NCI-H1417 (cell line): ENCODE data around the gene DIP2B.
"Not testable (repeated sequence)": the region's sequence is repeated elsewhere in the genome, so short reads cannot be mapped to it uniquely, and the experiment has no call there.

Source experiments
- DNase-seq, 3 experiments: peaks; one replicate each; lab custom pipeline; 2025; lab: John Stamatoyannopoulos, UW

Gene DIP2B

DNA sequence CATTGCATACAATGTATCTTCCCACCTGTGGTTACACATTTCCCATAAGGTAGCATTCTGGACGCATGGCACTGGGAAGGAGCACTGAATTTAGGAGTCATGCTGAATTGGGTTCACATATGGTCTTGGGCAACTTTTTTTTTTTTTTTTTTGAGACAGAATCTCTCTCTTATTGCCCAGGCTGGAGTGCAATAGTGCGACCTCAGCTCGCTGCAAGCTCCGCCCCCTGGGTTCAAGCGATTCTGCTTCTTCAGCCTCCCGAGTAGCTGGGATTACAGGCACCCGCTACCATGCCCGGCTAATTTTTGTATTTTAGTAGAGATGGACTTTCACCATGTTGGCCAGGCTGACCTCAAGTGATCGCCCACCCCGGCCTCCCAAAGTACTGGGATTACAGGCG is 13.3 kb downstream of the DIP2B start:
- no peak for DNase-seq

DNA sequence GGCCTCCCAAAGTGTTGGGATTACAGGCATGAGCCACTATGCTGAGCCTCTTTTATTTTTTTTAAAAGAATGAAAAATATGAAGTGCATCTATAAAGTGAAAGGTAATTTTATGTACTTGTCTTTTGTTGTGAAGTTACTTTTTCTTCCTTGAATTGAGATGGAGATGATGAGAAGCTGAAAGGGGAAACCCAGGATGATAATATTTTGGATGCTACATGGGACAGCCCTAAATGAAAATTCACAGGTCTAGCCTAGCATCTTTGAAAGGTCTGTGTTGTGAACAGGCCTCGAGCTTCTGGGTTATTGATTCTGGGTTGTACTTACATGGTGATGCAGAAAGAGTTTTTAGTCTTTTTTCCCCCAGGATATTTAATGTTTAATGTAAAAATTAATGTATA is 14.6 kb downstream of the DIP2B start:
- no peak for DNase-seq

DNA sequence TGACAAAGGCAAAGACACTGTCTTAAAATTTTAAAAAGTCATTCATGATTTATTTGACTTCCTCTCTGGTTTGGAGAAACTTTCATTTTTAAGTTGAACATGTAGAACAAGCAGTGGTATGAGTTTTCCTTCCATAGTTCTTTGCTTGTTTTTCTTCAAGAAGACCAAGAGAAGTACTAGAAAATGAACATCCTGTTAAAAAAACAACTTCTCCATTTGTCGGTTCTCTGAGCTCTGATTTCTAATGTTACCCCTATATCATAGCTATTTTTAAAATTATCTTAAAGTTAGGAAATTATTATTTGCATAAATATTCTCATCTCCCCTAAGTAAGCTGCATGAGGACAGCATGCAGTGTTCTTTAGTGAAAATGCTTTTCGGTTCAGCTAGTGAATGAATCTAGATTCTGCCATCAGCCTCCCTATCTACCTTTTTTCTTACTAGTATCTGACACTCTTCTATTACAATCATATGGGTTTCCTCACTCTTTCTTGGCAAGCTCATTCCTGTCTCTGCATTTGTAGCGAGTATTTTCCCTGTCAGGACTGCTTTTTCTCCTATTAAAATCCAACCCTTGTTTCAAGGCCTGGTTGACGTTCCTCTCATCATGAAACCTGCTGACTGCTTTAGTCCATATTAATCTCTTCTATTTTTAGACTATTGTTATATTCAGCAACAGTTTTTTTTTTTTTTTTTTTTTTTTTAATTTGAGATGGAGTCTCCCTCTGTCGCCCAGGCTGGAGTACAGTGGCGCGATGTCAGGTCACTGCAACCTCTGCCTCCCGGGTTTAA is 15.8 kb downstream of the DIP2B start:
- DNase-seq = no peak

DNA sequence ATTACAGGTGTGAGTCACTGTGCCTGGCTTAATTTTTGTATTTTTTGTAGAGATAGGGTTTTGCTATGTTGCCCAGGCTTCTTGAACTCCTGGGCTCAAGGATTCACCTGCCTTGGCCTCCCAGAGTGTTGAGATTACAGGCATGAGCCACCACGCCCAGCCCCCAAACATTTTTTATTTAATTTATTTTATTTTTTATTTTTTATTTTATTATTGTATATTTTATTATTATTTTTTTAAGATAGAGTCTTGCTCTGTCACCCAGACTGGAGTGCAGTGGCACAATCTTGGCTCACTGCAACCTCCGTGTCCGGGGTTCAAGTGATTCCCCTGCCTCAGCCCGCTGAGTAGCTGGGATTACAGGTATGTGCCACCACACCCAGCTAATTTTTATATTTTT is 17.0 kb downstream of the DIP2B start:
- not testable (repeated sequence) for DNase-seq

DNA sequence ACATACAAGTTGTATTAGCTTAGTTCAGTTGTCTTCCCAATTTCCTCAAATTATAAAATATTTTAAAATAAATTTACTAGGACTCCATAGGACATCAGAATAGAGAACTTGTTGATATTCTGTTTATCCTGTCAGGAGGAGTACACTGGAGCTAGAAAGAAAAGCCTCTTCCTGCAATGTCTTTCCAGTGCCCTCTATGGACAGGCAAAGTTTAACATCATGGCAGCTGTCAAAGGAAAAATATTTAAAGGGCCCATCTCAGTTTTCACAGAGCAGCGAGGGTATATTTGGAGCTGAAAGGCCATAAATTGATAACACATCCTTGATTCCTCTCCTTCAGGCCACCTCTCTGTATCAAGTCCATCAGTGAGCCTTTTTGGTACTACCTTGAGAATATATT is 19.0 kb downstream of the DIP2B start:
- DNase-seq = no peak

DNA sequence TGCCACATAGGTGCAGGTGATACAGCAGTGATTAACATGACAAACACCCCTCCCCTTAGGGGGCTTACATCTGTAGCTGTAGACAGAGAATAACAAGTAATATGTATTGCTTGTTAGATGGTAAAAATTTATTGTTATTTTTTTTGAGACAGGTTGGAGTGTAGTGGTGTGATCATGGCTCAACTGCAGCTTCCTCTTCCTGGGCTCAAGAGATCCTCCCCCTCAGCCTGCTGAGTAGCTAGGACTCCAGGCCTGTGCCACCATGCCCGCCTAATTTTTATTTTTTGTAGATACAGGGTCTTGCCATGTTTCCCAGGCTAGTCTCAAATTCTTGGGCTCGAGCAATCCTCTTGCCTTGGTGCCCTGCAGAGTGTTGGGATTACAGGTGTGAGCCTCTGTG is 19.8 kb downstream of the DIP2B start:
- DNase-seq = no peak

DNA sequence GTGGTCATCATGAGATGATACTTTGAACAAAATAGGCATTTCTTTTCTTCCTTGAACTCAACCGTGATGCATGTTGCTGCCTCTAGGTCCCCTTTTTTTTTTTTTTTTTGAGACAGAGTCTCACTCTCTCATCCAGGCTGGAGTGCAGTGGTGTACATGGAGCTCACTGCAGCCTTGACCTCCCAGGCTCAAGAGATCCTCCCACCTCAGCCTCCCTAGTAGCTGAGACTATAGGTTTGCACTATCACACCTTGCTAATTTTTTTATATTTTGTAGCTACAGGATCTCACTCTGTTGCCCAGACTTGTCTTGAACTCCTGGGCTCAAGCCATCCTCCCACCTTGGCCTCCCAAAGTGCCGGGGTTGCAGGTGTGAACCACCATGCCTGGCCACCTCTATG is 20.6 kb downstream of the DIP2B start:
- DNase-seq = no peak

DNA sequence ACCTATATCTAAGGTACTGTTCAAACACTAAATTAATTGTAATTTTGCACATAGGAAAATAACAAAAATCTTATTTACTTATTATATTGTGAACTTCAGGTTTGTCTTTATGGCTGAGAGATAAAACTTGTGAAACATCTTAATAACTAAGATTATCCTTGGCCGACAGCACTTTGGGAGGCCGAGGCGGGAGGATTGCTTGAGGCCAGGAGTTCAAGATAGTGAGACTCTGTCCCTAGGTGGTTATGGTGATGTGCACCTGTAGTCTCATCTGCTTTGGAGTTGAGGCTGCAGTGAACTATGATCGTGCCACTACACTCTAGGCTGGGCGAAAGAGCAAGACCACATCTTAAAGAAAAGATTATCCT is 22.6 kb downstream of the DIP2B start:
- no peak for DNase-seq

DNA sequence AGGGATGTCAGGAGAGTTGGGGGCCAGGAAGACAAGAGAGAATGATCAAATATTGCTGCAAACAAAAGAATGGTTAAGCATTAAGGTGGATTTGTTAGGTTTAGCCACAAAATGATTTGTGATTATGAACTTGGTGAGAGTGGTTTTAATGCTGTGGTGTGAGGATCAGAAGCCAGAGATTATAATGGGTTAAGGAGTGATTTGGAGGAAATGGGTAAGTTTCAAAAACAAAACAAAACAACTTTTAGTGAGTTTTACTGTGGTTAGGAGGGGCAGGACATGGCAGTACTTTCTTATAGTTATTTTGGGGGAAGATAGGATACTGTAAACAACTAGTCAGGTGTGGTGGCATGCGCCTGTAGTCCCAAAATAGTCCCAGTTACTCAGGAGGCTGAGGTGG is 24.0 kb downstream of the DIP2B start:
- DNase-seq = no peak

DNA sequence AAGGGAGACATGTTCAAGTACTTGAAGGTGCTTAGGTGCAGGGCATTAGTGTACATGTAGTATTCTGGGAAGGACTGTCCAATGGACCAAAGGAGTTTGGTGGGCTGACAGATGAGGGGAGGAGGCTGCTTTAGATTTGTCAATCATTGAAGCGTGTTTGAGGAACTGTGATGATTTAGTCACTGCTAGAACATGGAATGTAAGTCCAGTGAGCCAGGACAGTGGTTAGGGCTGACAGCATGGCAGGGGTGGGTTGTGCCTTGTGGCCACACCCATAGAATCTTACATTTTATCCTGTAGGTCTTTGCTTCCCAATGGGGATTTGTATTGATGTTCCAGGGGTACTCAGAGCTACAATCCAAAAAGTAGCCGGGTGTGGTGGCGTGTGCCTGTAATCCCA is 24.6 kb downstream of the DIP2B start:
- no peak for DNase-seq

DNA sequence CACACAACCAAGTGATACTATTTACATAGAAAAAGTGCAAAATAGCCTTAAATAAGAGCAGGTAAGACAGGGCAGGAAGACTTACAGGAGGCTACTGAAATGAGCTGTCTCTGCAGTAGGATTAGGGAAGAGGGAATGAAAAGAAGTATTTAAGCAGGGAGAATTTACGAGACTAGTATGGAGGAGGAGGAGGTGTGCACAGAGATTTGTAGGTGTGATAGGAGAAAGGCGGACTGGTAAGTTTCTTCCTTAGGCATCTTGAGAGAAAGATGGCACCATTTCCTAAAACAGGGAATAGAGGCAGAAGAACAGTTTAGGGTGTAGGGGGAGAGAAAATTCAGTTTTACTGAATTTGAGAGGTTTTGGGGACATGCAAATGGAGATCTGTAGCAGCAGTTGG is 25.7 kb downstream of the DIP2B start:
- DNase-seq = no peak

DNA sequence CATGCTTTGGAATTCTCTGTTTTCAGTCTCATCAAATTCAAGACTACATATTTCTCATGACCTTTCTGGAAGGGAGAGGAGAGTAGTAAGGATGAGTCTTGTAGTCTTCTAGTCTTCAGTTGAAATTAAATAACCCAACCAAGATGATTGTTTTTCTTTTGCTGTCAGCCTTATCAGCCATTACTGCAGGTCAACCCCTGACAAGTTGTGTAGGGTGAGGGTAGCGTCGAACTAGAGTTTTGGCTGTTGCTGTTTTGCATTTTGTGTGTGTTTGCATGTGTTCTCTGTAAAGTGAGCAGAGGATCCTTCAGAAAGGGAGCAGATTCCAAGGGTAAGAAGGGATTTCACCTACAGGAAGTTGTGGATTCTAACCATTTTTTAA is 28.4 kb downstream of the DIP2B start:
- no peak for DNase-seq

DNA sequence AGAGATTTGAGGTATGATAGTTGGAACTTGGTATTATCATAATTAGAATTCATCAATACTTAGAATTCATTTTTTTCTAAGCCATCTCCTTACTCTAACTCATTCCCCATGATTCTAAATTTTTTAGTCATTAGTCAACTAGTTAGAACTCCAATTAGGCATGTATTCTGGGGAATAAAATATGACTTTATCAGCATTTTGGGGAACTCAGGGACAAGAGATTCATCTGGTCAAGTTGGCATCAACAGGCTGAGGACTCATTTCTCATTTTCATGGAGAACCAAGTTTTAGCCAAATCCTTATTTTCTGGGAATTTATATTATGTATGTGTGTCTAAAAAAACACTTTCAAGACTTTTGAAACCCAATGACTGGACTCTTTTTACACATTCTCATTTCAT is 29.2 kb downstream of the DIP2B start:
- no peak for DNase-seq

DNA sequence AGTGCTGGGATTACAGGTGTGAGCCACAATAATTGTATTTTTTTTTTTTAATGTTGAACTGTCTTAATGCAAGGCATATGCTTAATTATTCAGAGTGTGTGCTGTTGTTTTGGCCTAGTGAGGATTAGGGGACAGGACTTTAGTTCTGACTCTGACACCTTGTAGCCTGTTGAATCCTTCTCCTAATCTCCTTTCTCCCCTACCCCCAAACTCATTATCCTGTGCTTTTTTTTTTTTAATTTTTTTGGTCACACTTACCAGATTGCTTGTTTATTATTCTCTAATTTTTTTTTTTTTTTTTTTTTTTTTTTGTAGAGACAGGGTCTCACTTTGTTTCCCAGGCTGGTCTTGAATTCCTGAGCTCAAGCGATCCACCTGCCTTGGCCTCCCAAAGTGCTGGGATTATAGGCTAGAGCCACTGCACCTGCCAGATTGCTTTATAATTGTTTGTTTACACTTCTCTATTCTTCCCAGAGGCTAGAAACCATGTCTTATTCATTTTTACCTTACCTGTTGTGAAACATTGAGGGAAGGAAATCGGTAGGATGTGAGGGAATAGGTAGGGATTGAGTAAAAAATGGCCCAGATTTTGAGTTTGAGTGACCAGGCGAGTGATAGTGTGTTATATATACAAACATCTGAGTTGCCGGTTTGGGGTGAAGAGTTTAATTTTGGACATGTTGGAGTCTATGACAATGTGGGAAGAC is 32.2 kb downstream of the DIP2B start:
- DNase-seq = peak in 2 of 3 experiments; percentile 42 to 78

DNA sequence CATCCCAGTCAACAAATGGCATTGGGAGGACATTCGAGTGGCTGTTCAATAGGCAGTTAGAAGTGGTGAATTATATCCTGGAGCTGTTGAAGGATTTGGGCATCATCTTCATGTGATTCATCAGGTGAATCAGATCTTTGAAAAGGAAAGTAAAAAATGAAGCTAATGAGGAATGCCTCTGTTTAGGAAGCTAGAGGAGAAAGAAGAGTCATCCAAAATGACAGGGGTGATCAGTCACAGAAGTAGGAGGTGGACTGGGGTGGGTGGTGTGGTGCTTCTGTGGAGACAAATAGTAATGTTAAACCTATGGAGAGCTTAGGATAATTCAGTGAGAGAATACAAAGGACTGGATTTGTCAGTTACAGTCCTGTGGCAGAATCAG is 32.7 kb downstream of the DIP2B start:
- no peak for DNase-seq

DNA sequence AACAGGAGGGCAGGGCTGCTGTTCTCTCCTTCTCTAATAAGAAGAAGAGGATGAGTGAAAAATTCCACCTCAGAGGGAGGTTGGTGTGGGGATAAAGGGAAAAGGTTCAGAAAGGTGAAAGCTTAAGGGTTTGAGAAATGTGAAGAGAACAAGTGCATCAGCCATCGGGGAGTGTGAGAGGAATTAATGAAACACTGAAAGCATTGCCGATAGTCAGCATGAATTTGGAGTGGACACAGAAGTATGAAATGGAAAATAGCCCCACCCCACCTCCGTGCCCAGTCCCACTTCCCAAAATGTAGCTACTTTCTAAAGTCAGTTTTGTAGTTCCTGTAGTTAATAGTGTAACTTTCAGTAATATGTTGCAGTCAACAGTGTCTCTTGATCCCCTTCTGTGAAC is 33.4 kb downstream of the DIP2B start:
- DNase-seq = no peak

DNA sequence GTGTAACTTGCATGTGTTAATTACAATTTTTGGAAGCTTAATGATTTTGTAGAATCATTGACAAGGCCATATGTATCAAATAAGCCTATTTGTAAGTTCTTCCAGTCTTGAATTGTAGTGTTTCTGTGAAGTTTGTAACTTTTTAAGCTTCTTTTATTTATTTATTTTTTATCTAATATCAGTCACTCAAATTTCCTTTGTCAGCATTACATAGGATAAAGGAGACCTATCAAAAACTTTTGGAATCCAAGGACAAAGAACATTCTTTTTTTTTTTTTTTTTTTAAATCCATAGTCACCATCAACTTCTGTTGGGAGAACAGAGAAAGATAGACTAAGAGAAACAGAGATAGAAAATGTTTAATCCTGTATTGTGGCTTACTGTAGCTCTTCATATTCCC is 36.4 kb downstream of the DIP2B start:
- no peak for DNase-seq

DNA sequence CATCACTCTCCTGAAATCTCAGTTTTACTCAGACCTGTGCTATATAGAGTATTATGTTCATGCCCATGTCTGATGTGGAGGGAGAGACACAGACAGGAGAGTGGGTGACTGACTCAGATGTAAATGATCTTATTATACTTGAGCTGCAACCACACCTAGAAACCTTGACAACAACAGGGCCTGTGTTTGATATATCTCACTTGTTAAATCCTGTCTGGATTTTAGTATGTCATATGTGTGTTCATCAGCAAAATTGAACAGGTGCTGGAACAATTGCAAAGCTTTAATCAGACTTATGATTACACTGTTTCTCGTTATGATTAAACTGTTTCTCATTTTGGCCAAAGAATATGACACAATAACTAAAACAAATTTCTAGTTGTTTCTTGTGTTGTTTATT is 37.7 kb downstream of the DIP2B start:
- peak in 2 of 3 experiments; percentile 9 to 61 for DNase-seq

DNA sequence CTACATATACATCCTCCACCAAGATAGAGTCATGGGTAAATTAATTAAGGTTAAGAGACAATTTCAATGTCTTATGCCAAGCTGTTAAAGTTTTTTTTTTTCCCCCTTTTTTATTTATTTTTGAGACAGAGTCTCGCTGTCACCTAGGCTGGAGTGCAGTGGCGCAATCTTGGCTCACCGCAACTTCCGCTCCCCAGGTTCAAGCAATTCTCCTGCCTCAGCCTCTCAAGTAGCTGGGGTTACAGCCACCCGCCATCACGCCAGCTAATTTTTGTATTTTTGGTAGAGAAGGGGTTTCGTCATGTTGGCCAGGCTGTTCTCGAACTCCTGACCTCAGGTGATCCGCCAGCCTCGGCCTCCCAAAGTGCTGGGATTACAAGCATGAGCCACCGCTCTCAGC is 38.4 kb downstream of the DIP2B start:
- not testable (repeated sequence) for DNase-seq

DNA sequence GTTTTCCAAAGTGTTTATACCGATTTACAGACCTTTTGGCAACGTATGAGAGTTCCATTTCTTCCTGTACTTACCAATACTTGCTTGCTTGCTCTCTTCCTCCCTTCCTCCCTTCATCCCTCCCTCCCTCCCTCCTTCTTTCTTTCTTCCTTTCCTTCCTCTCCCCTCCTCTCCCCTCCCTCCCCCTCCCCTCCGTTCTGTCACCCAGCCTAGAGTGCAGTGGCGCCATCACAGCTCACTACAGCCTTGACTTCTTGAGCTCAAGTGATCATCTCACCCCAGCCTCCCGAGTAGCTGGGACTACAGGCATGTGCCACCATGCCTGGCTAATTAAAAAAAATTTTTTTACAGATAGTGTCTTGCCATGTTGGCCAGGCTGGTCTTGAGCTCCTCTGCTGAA is 40.4 kb downstream of the DIP2B start:
- DNase-seq = no peak

DNA sequence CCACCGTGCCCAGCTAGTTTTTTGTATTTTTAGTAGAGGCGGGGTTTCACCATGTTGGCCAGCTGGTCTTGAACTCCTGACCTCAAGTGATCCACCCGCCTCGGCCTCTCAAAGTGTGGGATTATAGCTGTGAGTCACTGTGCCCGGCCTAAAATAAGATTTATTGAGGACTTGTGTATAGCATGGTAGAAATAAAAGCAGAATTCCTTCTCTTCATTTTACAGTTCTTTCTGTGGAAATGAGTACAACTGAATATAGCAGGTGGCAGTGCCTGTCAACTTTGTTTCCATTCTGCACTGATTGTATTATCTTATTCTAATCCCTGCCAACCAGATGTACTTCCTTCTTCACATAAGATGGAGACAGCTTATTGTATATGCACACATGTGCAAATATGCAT is 41.0 kb downstream of the DIP2B start:
- DNase-seq = no peak

DNA sequence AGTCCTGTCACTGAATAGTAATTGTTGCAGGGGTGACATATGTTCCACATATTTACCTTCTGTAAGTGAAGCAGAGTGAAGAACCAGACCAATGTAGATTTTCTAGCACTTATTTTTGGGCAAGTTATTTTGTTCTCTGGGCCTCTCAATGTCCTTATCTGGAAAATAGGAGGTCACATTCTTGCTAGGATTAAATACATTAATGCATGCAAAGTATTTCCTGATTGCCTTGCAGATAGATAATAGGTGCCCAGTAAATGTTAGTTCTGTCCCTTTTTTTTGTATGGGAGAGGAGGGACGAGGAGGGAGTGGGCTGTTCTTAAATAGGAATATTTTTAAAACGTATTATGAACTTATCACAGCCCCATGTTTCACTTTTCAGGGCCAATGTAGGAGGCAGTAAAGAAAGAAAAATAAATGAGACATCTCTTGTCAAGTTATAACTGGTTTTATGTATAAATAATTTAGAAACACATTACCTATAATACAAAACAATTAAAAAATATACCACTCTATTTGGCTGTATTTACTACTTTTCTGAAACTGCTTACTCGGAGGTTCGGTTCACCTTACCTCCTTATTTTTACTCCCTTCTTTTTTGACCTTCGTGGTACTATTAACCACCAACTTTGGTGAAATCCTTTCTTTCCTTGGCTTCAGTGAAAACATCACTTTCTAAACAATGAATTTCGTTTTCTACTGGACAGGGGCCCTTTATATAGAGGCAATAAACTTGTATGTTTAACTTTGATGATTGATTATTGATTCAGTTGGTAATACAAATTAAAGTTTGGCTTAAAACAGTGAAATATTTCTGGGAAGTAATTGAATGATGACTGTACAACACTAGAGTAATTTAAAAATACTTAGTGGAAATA is 41.9 kb downstream of the DIP2B start:
- DNase-seq = no peak

DNA sequence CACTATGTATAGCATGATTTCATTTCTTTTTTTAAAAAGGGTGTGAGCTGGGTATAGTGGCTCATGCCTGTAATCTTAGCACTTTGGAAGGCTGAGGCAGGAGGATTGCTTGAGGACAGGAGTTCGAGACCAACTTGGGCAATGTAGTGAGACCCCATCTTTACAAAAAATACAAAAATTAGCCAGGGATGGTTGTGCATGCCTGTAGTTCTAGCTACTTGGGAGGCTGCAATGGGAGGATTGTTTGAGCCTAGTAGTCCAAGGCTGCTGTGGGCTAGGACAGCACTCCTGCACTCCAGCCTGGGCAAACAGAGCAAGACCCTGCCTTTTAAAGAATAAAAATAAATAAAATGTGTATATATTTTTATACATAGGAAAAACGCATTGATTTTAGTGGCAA is 43.0 kb downstream of the DIP2B start:
- DNase-seq = no peak
